CD4-positive, CD25-positive, alpha-beta regulatory T cell (primary cell): ENCODE data around the gene COPA. TPM values are rescaled to one million over a fixed set of nuclear protein-coding genes. Genes with fewer than 3 reads are reported as not detected.
A peak's percentile ranks its signal among the peaks of the same experiment; 100 is the strongest.
"Not testable (repeated sequence)": the region's sequence is repeated elsewhere in the genome, so short reads cannot be mapped to it uniquely, and the experiment has no call there.

Experiments used
- ATAC-seq, 2 donors: fragments of 150-1000 bp; cut with Tn5 transposase; one replicate each; pipeline ENCODE4 v1.10.0; 2021; ENCODE audit warnings: low read depth in 2 of 2, moderate number of reproducible peaks in 2 of 2, moderate library complexity in 1 of 2
- DNase-seq, 3 donors: peaks; one replicate each; pipeline versions ENCODE4 v3.0.0 to v3.0.0-alpha.2; 2012 to 2022; ENCODE audit warnings: mixed read lengths in 1 of 3
- H3K27ac ChIP-seq: one replicate; pipeline ENCODE4 v1.7.0; 2013; ENCODE audit warnings: mild to moderate bottlenecking, low read length; ENCODE audit not compliant: insufficient read depth, poor library complexity, severe bottlenecking
- H3K27me3 ChIP-seq: one replicate; pipeline ENCODE4 v1.7.0; 2013; ENCODE audit warnings: low read length; ENCODE audit not compliant: control insufficient read depth, insufficient read depth
- H3K36me3 ChIP-seq: one replicate; pipeline ENCODE4 v1.7.0; 2013; ENCODE audit warnings: mild to moderate bottlenecking, low read length, moderate library complexity; ENCODE audit not compliant: control insufficient read depth, insufficient read depth
- H3K4me1 ChIP-seq: 2 replicates; pipeline ENCODE4 v1.7.0; 2013; ENCODE audit warnings: mild to moderate bottlenecking, low read length; ENCODE audit not compliant: insufficient read depth, control insufficient read depth, poor library complexity, severe bottlenecking
- H3K4me3 ChIP-seq: one replicate; pipeline ENCODE4 v1.7.0; 2013; ENCODE audit warnings: low read depth, mild to moderate bottlenecking, low read length, moderate library complexity
- H3K9me3 ChIP-seq, 2 experiments: 1 replicate in 1 of 2; 2 replicates in 1 of 2; pipeline ENCODE4 v1.7.0; 2013; ENCODE audit warnings: low read length in 2 of 2, mild to moderate bottlenecking in 1 of 2, moderate library complexity in 1 of 2; ENCODE audit not compliant: control insufficient read depth in 2 of 2
- H3K27ac Mint-ChIP-seq, 3 donors: one replicate each; pipeline ENCODE4 v1.8.0; 2020 to 2022; ENCODE audit warnings: mild to moderate bottlenecking in 3 of 3, mixed read lengths in 3 of 3, moderate library complexity in 2 of 3
- H3K27me3 Mint-ChIP-seq: one replicate; pipeline ENCODE4 v1.8.0; 2022; ENCODE audit warnings: mild to moderate bottlenecking, mixed read lengths
- H3K36me3 Mint-ChIP-seq: one replicate; pipeline ENCODE4 v1.8.0; 2020; ENCODE audit warnings: mixed read lengths
- H3K4me1 Mint-ChIP-seq, 4 donors: one replicate each; pipeline ENCODE4 v1.8.0; 2020 to 2022; ENCODE audit warnings: mixed read lengths in 4 of 4, mild to moderate bottlenecking in 1 of 4
- H3K4me3 Mint-ChIP-seq, 4 donors: one replicate each; pipeline ENCODE4 v1.8.0; 2020 to 2022; ENCODE audit warnings: mild to moderate bottlenecking in 4 of 4, mixed read lengths in 4 of 4, moderate library complexity in 3 of 4
- H3K9me3 Mint-ChIP-seq, 7 donors: one replicate each; pipeline ENCODE4 v1.8.0; 2020 to 2022; ENCODE audit warnings: mixed read lengths in 7 of 7, mild to moderate bottlenecking in 3 of 7, moderate library complexity in 2 of 7
- polyA plus RNA-seq, 4 donors: library from polyadenylated mRNA; unstranded; fragments of 300-500 nt; fragmentation: Illumina TruSeq; gene quantifications; one replicate each; pipeline ENCODE4 v1.2.3, GENCODE V29; 2021
- total RNA-seq: library from RNA; stranded (reverse); gene quantifications from one replicate; pipeline ENCODE4 v1.2.3, GENCODE V29; 2022

COPA gene
- 150 TPM for total RNA-seq
- polyA plus RNA-seq = 100 to 1,000 TPM; 121 to 140 (median 133) TPM

DNA sequence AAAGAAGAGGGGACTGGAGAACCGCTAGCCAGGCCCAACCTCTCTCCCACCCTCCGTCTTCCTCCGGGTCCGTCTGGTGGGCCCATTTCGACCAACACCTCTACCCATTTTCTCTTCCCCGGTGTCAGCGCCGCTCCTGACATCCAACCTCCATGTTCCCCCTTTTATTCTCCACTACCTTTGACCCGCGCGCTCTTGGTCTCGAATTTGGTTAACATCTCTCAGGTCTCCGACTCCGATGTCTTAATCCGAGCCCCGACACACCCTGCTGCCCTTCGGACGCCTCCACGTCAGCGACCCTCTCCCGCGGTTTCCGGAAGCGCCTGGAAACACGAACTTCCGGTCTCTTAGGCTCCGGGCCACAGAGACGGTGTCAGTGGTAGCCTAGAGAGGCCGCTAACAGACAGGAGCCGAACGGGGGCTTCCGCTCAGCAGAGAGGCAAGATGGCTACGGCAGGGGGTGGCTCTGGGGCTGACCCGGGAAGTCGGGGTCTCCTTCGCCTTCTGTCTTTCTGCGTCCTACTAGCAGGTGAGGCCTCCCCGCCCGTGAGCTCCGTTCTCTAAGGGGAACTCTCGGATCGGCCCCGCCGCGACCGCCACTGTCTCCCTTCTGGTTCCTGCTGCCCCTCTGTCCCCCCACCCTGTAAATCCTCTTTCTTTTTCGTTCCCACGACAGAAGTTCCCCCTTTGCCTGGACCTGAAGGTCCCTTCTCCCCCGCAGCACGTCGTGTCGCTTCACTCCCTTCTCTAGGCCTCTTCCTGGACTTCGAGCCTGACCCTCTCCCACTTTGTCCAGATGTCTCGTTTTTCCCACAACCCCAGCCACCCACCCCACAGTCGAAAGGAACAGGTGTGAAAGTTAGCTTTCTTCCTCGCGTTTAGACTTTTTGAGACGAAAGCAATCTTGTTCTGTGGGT, at the start of gene COPA, which contains the start of gene NCSTN:
Gene COPA, minus strand, starts transcription at position 298 of the 917 bp plus-strand sequence. Its CDS starts 80 bp downstream, at position 218.
Gene NCSTN, plus strand, starts transcription at position 431 of the 917 bp plus-strand sequence. Its CDS starts 14 bp downstream, at position 445.
- peak; percentile 99 for ATAC-seq
- Mint-ChIP-seq H3K36me3 (peaks cover 31% of the 10 kb centered on the region), H3K27me3 (peaks cover 4% of the 10 kb centered on the region), H3K27ac (peak within 1 kb of the TSS; percentile 98 to 100 (median 100)), H3K4me1 (peaks cover 43 to 82% (median 61%) of the 10 kb centered on the region in 4 donors), H3K4me3 (peak within 1 kb of the TSS; percentile 99 to 100 (median 100)), H3K9me3 (peaks cover 0 to 2% (median 0%) of the 10 kb centered on the region in 7 donors)
- H3K9me3 ChIP-seq = no peaks in the 10 kb centered on the region
- H3K27me3 ChIP-seq = no peaks in the 10 kb centered on the region
- H3K4me3 ChIP-seq = peak within 1 kb of the TSS; percentile 99
- DNase-seq = peak; percentile 89 to 95 (median 90)
- H3K36me3 ChIP-seq = peaks cover 38% of the 10 kb centered on the region
- H3K27ac ChIP-seq = peak within 1 kb of the TSS; percentile 90
- peaks cover 31% of the 10 kb centered on the region for H3K4me1 ChIP-seq

DNA sequence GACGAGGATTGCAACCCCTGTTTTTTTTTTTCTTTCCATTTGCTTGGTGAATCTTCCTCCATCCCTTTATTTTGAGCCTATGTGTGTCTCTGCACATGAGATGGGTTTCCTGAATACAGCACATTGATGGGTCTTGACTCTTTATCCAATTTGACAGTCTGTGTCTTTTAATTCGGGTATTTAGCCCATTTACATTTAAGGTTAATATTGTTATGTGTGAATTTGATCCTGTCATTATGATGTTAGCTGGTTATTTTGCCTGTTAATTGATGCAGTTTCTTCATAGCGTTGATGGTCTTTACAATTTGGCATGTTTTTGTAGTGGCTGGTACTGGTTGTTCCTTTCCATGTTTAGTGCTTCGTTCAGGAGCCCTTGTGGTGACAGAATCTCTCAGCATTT, 45.4 kb upstream of the COPA start:
- not testable (repeated sequence) for H3K36me3 ChIP-seq, H3K9me3 ChIP-seq, H3K4me1 ChIP-seq, DNase-seq, H3K4me3 Mint-ChIP-seq, H3K36me3 Mint-ChIP-seq, H3K27ac ChIP-seq, ATAC-seq, H3K4me3 ChIP-seq, H3K27ac Mint-ChIP-seq, H3K4me1 Mint-ChIP-seq, H3K27me3 ChIP-seq
- peaks cover 0 to 11% (median 0%) of the 10 kb centered on the region in 7 donors for H3K9me3 Mint-ChIP-seq
- H3K27me3 Mint-ChIP-seq = peaks cover 47% of the 10 kb centered on the region

DNA sequence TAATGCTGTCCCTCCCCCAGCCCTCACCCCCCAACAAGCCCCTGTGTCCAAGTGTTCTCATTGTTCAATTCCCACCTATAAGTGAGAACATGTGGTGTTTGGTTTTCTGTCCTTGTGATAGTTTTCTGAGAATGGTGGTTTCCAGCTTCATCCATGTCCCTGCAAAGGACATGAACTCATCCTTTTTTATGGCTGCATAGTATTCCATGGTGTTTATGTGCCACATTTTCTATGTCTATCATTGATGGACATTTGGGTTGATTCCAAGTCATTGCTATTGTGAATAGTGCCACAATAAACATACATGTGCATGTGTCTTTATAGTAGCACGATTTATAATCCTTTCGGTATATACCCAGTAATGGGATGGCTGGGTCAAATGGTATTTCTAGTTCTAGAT, 41.8 kb upstream of the COPA start:
- H3K36me3 ChIP-seq, H3K4me3 Mint-ChIP-seq, H3K27ac Mint-ChIP-seq, ATAC-seq, H3K9me3 ChIP-seq, H3K27me3 ChIP-seq, H3K27ac ChIP-seq, H3K4me1 Mint-ChIP-seq, H3K36me3 Mint-ChIP-seq, H3K4me3 ChIP-seq, DNase-seq, H3K4me1 ChIP-seq: not testable (repeated sequence)
- Mint-ChIP-seq H3K27me3 (peaks cover 19% of the 10 kb centered on the region), H3K9me3 (peaks cover 0 to 11% (median 0%) of the 10 kb centered on the region in 7 donors)

DNA sequence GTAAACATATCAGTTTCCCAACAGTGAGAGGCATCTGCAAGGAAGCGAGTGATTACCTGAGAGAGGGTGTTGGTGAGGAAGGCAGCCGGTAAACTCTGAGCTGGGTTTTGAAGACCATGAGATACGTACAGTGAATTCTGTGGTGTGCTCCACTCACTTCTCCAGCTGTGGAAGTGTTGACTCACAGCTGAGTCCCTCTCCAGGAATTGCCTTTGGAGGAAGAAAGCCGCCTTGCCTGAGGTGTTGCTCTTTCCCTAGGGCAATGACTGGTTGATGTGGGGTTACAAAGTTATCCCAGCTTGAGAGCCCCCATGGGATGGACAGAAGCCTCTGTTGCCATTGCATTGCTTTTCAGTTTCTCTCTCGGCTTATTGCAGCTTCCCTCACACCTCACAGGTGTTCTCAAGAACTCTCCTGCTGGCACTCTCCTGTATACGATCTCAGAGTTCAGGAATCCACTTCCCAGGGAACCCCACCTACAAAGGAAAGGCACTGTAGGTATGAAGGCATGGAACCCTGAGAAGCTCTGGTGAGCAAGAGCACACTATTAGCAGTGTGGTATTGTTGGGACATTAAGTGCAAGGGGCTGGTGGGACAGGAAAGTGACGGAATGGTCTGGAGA, 34.6 kb upstream of the COPA start:
- Histone ChIP-seq H3K36me3 (no peaks in the 10 kb centered on the region), H3K4me3 (no peak overlapping the region), H3K4me1 (peaks cover 10% of the 10 kb centered on the region), H3K9me3 (no peaks in the 10 kb centered on the region), H3K27me3 (no peaks in the 10 kb centered on the region), H3K27ac (no peak overlapping the region)
- no peak for ATAC-seq
- Mint-ChIP-seq H3K9me3 (no peaks in the 10 kb centered on the region), H3K36me3 (no peaks in the 10 kb centered on the region), H3K4me3 (no peak overlapping the region), H3K27ac (peak overlapping the region in 2 of 3 donors; percentile 5 to 67), H3K27me3 (peaks cover 5% of the 10 kb centered on the region), H3K4me1 (peaks cover 4 to 13% (median 9%) of the 10 kb centered on the region in 4 donors)
- no peak for DNase-seq

DNA sequence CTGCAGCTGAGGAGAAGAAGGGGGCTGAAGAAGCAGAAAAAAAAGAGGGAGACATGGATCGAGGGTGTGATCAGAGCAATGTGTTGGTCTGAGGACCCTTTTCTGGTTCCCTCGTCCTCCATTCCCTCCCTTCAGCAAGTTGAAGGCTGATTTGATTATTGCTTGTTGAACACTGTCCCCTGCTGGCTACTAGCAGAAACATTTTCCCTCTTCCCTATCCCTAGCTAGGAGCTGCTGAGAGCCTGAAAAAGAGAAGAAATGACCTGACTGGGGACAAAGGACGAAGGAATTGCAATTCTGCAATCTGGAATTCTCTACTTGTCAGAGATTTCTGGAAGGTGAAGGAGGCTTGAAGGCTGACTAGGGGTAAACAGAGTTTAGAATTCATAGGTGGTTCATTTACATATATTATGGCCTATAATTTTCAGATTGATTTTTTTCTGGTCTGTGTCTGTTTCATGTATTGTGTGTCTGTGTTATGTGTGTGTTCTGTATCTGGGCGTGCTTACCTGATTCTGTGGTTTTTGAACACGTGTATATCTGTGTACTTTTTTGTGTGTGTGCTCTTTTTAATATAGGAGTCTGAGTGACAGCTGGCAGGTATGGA, 33.6 kb upstream of the COPA start:
- Histone ChIP-seq H3K4me3 (no peak overlapping the region), H3K4me1 (peaks cover 10% of the 10 kb centered on the region), H3K36me3 (no peaks in the 10 kb centered on the region), H3K9me3 (no peaks in the 10 kb centered on the region), H3K27ac (no peak overlapping the region), H3K27me3 (no peaks in the 10 kb centered on the region)
- DNase-seq (peak in 2 of 3 donors; percentile 39 to 71), ATAC-seq (peak; percentile 53 to 55)
- Mint-ChIP-seq H3K27ac (no peak overlapping the region), H3K36me3 (no peaks in the 10 kb centered on the region), H3K27me3 (peaks cover 5% of the 10 kb centered on the region), H3K9me3 (no peaks in the 10 kb centered on the region), H3K4me1 (peaks cover 4 to 13% (median 9%) of the 10 kb centered on the region in 4 donors), H3K4me3 (peak overlapping the region in 1 of 4 donors; percentile 2)

DNA sequence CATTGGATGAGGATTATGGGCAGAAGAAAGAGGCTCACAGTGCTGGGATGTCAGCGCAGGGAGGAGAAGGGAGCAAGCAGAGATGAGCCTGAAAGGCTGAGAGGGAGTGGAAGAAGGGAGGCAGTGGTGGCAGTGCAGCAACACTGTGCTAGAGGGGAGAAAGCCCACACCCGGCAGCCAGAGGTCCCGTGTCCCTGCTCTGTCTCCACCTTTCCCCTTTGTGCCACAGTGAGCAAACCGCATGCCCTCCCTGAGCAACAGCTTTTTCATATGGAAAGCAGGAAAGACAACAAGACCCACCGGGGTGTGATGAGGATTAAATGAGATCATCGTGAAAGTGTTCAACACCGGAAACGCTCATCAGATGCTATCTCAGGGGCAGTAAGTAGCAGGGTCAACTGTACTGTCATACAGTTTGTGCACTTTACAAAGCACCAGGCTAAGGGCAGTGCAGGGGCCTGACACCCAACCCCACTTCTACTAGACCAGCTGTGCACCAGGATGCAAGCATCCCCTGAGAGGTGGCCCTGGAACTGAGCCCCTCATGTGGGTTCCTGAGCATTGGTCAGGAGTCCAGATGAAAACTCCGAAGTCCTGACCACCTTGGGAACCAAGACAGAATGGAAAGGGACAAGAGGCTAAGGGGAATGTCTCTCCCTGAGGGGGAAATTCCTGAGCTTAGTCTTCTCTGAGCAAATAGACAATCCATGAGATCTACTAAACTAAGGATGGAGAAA, 32.9 kb upstream of the COPA start:
- Histone ChIP-seq H3K27ac (no peak overlapping the region), H3K9me3 (no peaks in the 10 kb centered on the region), H3K27me3 (no peaks in the 10 kb centered on the region), H3K4me1 (peaks cover 10% of the 10 kb centered on the region), H3K4me3 (peak overlapping the region; percentile 3), H3K36me3 (no peaks in the 10 kb centered on the region)
- Mint-ChIP-seq H3K4me3 (peak overlapping the region in 1 of 4 donors; percentile 70), H3K9me3 (no peaks in the 10 kb centered on the region), H3K27me3 (peaks cover 5% of the 10 kb centered on the region), H3K4me1 (peaks cover 4 to 13% (median 9%) of the 10 kb centered on the region in 4 donors), H3K27ac (peak overlapping the region in 1 of 3 donors; percentile 5), H3K36me3 (no peaks in the 10 kb centered on the region)
- ATAC-seq (peak in 1 of 2 donors; percentile 26), DNase-seq (peak in 1 of 3 donors; percentile 22)
